MM.1S (cell line): ENCODE results near the gene IL1RAP.

ENCODE experiments used
- DNase-seq: peaks from one replicate; pipeline ENCODE4 v3.0.0-alpha.2; 2015
- H2AFZ ChIP-seq: fragments of 300-600 bp; sonication (generic); 2 replicates; pipeline ENCODE4 v1.6.0; 2016; ENCODE audit warnings: antibody characterized with exemption, low read length
- H3F3A ChIP-seq: fragments of 300-600 bp; sonication (generic); 2 replicates; pipeline ENCODE4 v1.6.1; 2016; ENCODE audit warnings: mild to moderate bottlenecking, antibody characterized with exemption, low read length, moderate library complexity, mixed read lengths; ENCODE audit not compliant: insufficient read depth
- H3K27ac ChIP-seq: fragments of 300-600 bp; sonication (generic); 2 replicates; pipeline ENCODE4 v1.5.1; 2016; ENCODE audit warnings: mild to moderate bottlenecking, low read length
- H3K27me3 ChIP-seq: fragments of 300-600 bp; sonication (generic); replicated peaks from 2 replicates; pipeline ENCODE4 v1.6.0; 2016; ENCODE audit warnings: low read length; ENCODE audit not compliant: insufficient read depth
- H3K36me3 ChIP-seq: fragments of 300-600 bp; sonication (generic); replicated peaks from 2 replicates; pipeline ENCODE4 v1.6.1; 2016; ENCODE audit warnings: mild to moderate bottlenecking, low read length, mixed read lengths; ENCODE audit not compliant: insufficient read depth
- H3K4me1 ChIP-seq: fragments of 300-600 bp; sonication (generic); 2 replicates; pipeline ENCODE4 v1.6.1; 2016; ENCODE audit warnings: low read length, mixed read lengths
- H3K4me2 ChIP-seq: fragments of 300-600 bp; sonication (generic); 2 replicates; pipeline ENCODE4 v1.6.0; 2016; ENCODE audit warnings: low read depth, low read length
- H3K4me3 ChIP-seq: fragments of 300-600 bp; sonication (generic); 2 replicates; pipeline ENCODE4 v1.5.1; 2016; ENCODE audit warnings: low read length, mixed read lengths
- H3K79me2 ChIP-seq: fragments of 300-600 bp; sonication (generic); 2 replicates; pipeline ENCODE4 v1.6.1; 2016; ENCODE audit warnings: mixed run types, low read length, mixed read lengths
- H3K9ac ChIP-seq: fragments of 300-600 bp; sonication (generic); 2 replicates; pipeline ENCODE4 v1.6.1; 2016; ENCODE audit warnings: low read length, mixed read lengths
- H3K9me2 ChIP-seq: fragments of 300-600 bp; sonication (generic); replicated peaks from 2 replicates; pipeline ENCODE4 v1.6.1; 2016; ENCODE audit warnings: mild to moderate bottlenecking, low read length, mixed read lengths; ENCODE audit not compliant: insufficient read depth
- H3K9me3 ChIP-seq: fragments of 300-600 bp; sonication (generic); replicated peaks from 2 replicates; pipeline ENCODE4 v1.6.1; 2016; ENCODE audit warnings: mild to moderate bottlenecking, low read length, mixed read lengths; ENCODE audit not compliant: insufficient read depth
- H4K20me1 ChIP-seq: fragments of 300-600 bp; sonication (generic); 2 replicates; pipeline ENCODE4 v1.6.1; 2016; ENCODE audit warnings: mild to moderate bottlenecking, low read length, moderate library complexity, mixed read lengths; ENCODE audit not compliant: insufficient read depth
- EZH2 ChIP-seq: fragments of 300-600 bp; sonication (generic); optimal IDR thresholded peaks from 2 replicates; pipeline ENCODE3; 2017; ENCODE audit warnings: low read depth, mild to moderate bottlenecking, antibody characterized with exemption, low read length, mixed read lengths
- EZH2phosphoT487 ChIP-seq: fragments of 300-600 bp; sonication (generic); IDR thresholded peaks from 2 replicates; pipeline ENCODE4 v1.6.1; 2018; ENCODE audit warnings: antibody characterized with exemption, low read length
- TF ChIP-seq, protein P1 (sequence below): fragments of 300-600 bp; sonication (generic); IDR thresholded peaks from 2 replicates; pipeline ENCODE4 v1.5.1; 2016; ENCODE audit warnings: antibody characterized with exemption, low read length, mixed read lengths

IL1RAP gene

DNA sequence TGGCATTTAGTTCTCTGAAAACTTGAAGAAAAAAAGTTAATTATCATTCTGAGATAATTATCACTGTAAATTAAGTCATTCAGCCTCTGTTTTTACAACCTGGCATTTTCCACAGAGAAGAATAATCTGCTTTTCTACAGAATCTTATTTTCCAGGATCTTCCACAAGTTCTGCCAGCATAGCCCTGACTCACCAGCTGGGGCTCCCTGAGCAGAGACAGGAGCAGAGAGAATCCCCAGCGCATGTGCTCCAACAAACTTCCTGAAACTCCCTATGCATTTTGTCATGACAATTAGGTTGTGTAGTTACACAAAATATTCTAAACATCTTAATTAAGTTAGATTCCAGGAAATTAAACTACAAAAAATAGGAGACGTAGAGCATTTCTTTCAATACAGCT, 32.1 kb upstream of the IL1RAP start:
- H3K27ac ChIP-seq = no peak overlapping the region
- H3K9me2 ChIP-seq = no peaks in the 10 kb centered on the region
- no peak for TF ChIP-seq EZH2
- TF ChIP-seq, protein P1, sequence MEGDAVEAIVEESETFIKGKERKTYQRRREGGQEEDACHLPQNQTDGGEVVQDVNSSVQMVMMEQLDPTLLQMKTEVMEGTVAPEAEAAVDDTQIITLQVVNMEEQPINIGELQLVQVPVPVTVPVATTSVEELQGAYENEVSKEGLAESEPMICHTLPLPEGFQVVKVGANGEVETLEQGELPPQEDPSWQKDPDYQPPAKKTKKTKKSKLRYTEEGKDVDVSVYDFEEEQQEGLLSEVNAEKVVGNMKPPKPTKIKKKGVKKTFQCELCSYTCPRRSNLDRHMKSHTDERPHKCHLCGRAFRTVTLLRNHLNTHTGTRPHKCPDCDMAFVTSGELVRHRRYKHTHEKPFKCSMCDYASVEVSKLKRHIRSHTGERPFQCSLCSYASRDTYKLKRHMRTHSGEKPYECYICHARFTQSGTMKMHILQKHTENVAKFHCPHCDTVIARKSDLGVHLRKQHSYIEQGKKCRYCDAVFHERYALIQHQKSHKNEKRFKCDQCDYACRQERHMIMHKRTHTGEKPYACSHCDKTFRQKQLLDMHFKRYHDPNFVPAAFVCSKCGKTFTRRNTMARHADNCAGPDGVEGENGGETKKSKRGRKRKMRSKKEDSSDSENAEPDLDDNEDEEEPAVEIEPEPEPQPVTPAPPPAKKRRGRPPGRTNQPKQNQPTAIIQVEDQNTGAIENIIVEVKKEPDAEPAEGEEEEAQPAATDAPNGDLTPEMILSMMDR = no peak
- TF ChIP-seq EZH2phosphoT487 = no peak
- no peak overlapping the region for H3K4me3 ChIP-seq
- H3F3A ChIP-seq = no peaks in the 10 kb centered on the region
- no peaks in the 10 kb centered on the region for H3K4me1 ChIP-seq
- DNase-seq = no peak
- H3K9me3 ChIP-seq = no peaks in the 10 kb centered on the region
- H3K36me3 ChIP-seq = no peaks in the 10 kb centered on the region
- no peak overlapping the region for H2AFZ ChIP-seq
- no peaks in the 10 kb centered on the region for H4K20me1 ChIP-seq
- H3K79me2 ChIP-seq = no peaks in the 10 kb centered on the region
- no peak overlapping the region for H3K9ac ChIP-seq
- no peak overlapping the region for H3K4me2 ChIP-seq
- H3K27me3 ChIP-seq = no peaks in the 10 kb centered on the region

DNA sequence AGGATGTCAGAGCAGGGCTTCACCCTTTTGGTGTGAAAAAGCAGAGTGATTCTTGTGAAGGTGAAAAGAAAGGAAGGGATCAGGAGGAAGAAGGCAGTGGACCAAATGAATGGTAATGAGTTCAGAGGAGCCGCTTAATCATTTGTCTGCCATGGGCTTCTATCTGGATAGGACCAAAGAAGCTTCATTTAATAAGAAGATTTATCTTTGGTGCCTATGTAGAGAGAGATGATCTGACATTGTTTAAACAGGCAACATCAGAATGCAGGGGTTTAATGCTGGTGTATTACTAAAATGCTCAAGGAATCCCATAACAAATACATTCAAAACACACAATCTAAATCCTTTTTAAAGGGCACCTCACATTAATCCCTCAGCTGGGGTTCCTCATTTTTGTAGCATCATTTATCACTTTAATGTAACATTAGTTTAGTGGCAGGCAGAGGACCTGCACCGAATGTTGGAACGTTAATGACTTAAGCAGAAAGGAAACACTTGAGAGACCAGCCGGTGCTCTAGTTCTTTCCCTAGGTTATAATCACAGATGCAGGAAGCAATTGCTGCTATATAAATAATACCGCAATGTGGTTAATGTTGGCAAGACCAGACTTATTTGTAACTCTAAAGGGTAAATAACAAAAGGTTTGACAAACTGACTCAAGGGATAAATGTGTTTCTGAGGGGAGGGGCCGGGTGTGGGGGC, 27.9 kb upstream of the IL1RAP start:
- Histone ChIP-seq H3F3A (no peaks in the 10 kb centered on the region), H3K27ac (no peak overlapping the region), H3K79me2 (no peaks in the 10 kb centered on the region), H3K9ac (no peak overlapping the region), H3K4me3 (no peak overlapping the region), H3K9me2 (no peaks in the 10 kb centered on the region), H3K27me3 (peaks cover 30% of the 10 kb centered on the region), H3K4me2 (no peak overlapping the region), H4K20me1 (no peaks in the 10 kb centered on the region), H3K36me3 (no peaks in the 10 kb centered on the region), H3K4me1 (no peaks in the 10 kb centered on the region), H2AFZ (no peak overlapping the region), H3K9me3 (no peaks in the 10 kb centered on the region)
- no peak for DNase-seq
- TF ChIP-seq EZH2 (no peak), EZH2phosphoT487 (no peak)
- TF ChIP-seq, protein P1 = no peak

DNA sequence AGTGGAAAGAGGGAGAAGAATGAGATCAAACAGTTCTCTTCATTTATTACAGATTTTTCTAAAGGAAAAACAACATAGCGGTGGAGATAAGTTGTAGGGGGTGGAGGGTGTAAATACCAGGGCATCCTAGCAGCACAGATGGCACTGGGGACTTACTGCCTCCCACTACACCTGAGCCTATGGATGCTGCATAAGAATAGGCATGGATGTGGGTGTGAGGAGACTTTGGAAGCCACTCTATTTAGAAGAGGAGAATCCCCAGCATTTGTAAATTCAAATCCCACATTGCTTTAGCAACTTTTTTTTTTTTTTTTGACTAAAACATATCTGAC, 27.4 kb upstream of the IL1RAP start:
- H3K79me2 ChIP-seq = no peaks in the 10 kb centered on the region

More for the DNA sequence above, 27.4 kb upstream of the IL1RAP start:
- Histone ChIP-seq H3F3A (no peaks in the 10 kb centered on the region), H3K36me3 (no peaks in the 10 kb centered on the region), H3K9me3 (no peaks in the 10 kb centered on the region), H2AFZ (no peak overlapping the region), H3K4me2 (no peak overlapping the region), H3K27me3 (peaks cover 30% of the 10 kb centered on the region), H3K4me1 (no peaks in the 10 kb centered on the region), H3K9me2 (no peaks in the 10 kb centered on the region), H3K27ac (no peak overlapping the region), H3K4me3 (no peak overlapping the region), H4K20me1 (no peaks in the 10 kb centered on the region), H3K9ac (no peak overlapping the region)
- DNase-seq = no peak
- TF ChIP-seq, protein P1 = no peak
- TF ChIP-seq EZH2 = no peak
